IMR-90 (cell line): Measurements from ENCODE around the gene MRPS33. TPM values are rescaled to one million over a fixed set of nuclear protein-coding genes. Genes with fewer than 3 reads are reported as not detected.

Experiments
- ATAC-seq: fragments of 200-7000 bp; cut with Tn5 transposase; 2 replicates; pipeline ENCODE4 v1.9.1; 2020; ENCODE audit warnings: low read depth, mild to moderate bottlenecking, moderate library complexity
- BruUV-seq: library from RNA; stranded (reverse); fragments of 400-500 nt; replicated peaks from 2 replicates; lab custom pipeline; 2021; lab: Mats Ljungman, UMichigan
- CTCF ChIA-PET: fragments of 300-600 bp; formaldehyde crosslinking; extraction: SDS; loops from one replicate; lab custom pipeline; 2021; ENCODE audit warnings: antibody characterized with exemption; lab: Yijun Ruan, JAX
- POLR2A ChIA-PET: fragments of 300-600 bp; sonication (Branson Sonifier 250); formaldehyde crosslinking; loops from one replicate; lab custom pipeline; 2022; ENCODE audit warnings: antibody characterized with exemption; ENCODE audit not compliant: unreplicated experiment; lab: Charles Lee
- DNase-seq: peaks from one replicate; pipeline ENCODE4 v3.0.0; 2013
- H2AFZ ChIP-seq: replicated peaks from 2 replicates; pipeline ENCODE3; 2013; ENCODE audit warnings: low read length, mild to moderate bottlenecking; ENCODE audit not compliant: poor library complexity
- H2AK5ac ChIP-seq: 2 replicates; pipeline ENCODE4 v1.6.1; 2013; ENCODE audit warnings: low read depth, low read length, inconsistent platforms
- H2AK9ac ChIP-seq: replicated peaks from 2 replicates; pipeline ENCODE3; 2013; ENCODE audit warnings: mild to moderate bottlenecking, low read depth, low read length, moderate library complexity; ENCODE audit not compliant: poor library complexity
- H2BK120ac ChIP-seq: 2 replicates; pipeline ENCODE4 v1.6.1; 2013; ENCODE audit warnings: low read depth, low read length, inconsistent platforms
- H2BK15ac ChIP-seq: 3 replicates; pipeline ENCODE4 v1.6.1; 2013; ENCODE audit warnings: low read depth, low read length, inconsistent platforms
- H2BK20ac ChIP-seq: 2 replicates; pipeline ENCODE4 v1.6.1; 2013; ENCODE audit warnings: low read depth, mild to moderate bottlenecking, inconsistent platforms, low read length, moderate library complexity
- H2BK5ac ChIP-seq: 2 replicates; pipeline ENCODE4 v1.6.1; 2013; ENCODE audit warnings: mild to moderate bottlenecking, low read depth, low read length, inconsistent platforms; ENCODE audit not compliant: poor library complexity, severe bottlenecking
- H3K14ac ChIP-seq: replicated peaks from 2 replicates; pipeline ENCODE4 v1.6.1; 2013; ENCODE audit warnings: low read depth, low read length, inconsistent platforms
- H3K18ac ChIP-seq: 2 replicates; pipeline ENCODE4 v1.6.1; 2013; ENCODE audit warnings: low read depth, low read length, control low read depth
- H3K23ac ChIP-seq: 2 replicates; pipeline ENCODE4 v1.6.1; 2013; ENCODE audit warnings: low read depth, low read length, inconsistent platforms
- H3K27ac ChIP-seq: 2 replicates; pipeline ENCODE4 v1.5.1; 2013; ENCODE audit warnings: mild to moderate bottlenecking, control low read depth, low read length; ENCODE audit not compliant: insufficient read depth
- H3K27me3 ChIP-seq: 2 replicates; pipeline ENCODE4 v1.6.1; 2013; ENCODE audit warnings: low read length; ENCODE audit not compliant: control insufficient read depth, insufficient read depth
- H3K36me3 ChIP-seq: 2 replicates; pipeline ENCODE4 v1.6.1; 2013; ENCODE audit warnings: low read length, mixed read lengths; ENCODE audit not compliant: control insufficient read depth, insufficient read depth
- H3K4ac ChIP-seq: 2 replicates; pipeline ENCODE4 v1.6.1; 2013; ENCODE audit warnings: low read depth, low read length, inconsistent platforms
- H3K4me1 ChIP-seq: 2 replicates; pipeline ENCODE4 v1.6.1; 2013; ENCODE audit warnings: low read length, mixed read lengths; ENCODE audit not compliant: control insufficient read depth, insufficient read depth
- H3K4me2 ChIP-seq: 2 replicates; pipeline ENCODE4 v1.6.1; 2013; ENCODE audit warnings: low read depth, mild to moderate bottlenecking, control low read depth, low read length, moderate library complexity
- H3K4me3 ChIP-seq: 2 replicates; pipeline ENCODE4 v1.5.1; 2013; ENCODE audit warnings: low read depth, mild to moderate bottlenecking, control low read depth, low read length, moderate library complexity; ENCODE audit not compliant: insufficient read depth
- H3K56ac ChIP-seq: 2 replicates; pipeline ENCODE4 v1.6.1; 2013; ENCODE audit warnings: low read length, inconsistent platforms; ENCODE audit not compliant: insufficient read depth; ENCODE audit errors: extremely low read depth
- H3K79me1 ChIP-seq, 2 experiments: 2 replicates each; pipeline ENCODE4 v1.6.1; 2013; ENCODE audit warnings: low read length in 2 of 2, inconsistent platforms in 1 of 2, low read depth in 1 of 2
- H3K9ac ChIP-seq: 2 replicates; pipeline ENCODE4 v1.6.1; 2013; ENCODE audit warnings: low read depth, low read length, control low read depth
- H3K9me1 ChIP-seq: 2 replicates; pipeline ENCODE4 v1.6.1; 2013; ENCODE audit warnings: low read length, inconsistent platforms; ENCODE audit not compliant: insufficient read depth
- H3K9me3 ChIP-seq: 2 replicates; pipeline ENCODE4 v1.6.1; 2013; ENCODE audit warnings: low read length; ENCODE audit not compliant: control insufficient read depth, insufficient read depth
- H4K20me1 ChIP-seq: 2 replicates; pipeline ENCODE4 v1.6.1; 2013; ENCODE audit warnings: low read length, inconsistent platforms; ENCODE audit not compliant: insufficient read depth
- H4K5ac ChIP-seq: 2 replicates; pipeline ENCODE4 v1.6.1; 2013; ENCODE audit warnings: mild to moderate bottlenecking, low read depth, low read length, control low read depth
- H4K8ac ChIP-seq, 2 experiments: 2 replicates each; pipeline ENCODE4 v1.6.1; 2013; ENCODE audit warnings: low read depth in 2 of 2, low read length in 2 of 2, control low read depth in 1 of 2, inconsistent platforms in 1 of 2
- H4K91ac ChIP-seq: 2 replicates; pipeline ENCODE4 v1.6.1; 2013; ENCODE audit warnings: low read depth, low read length, inconsistent platforms; ENCODE audit not compliant: insufficient read depth
- CHD1 ChIP-seq: IDR thresholded peaks from 2 replicates; pipeline ENCODE4 v1.6.1; 2012; ENCODE audit warnings: low read depth, low read length, improper control_type of control experiment
- MAZ ChIP-seq: IDR thresholded peaks from 2 replicates; pipeline ENCODE4 v1.6.1; 2012; ENCODE audit warnings: low read depth, mild to moderate bottlenecking, low read length, improper control_type of control experiment, moderate library complexity, borderline replicate concordance
- POLR2A ChIP-seq: IDR thresholded peaks from 2 replicates; pipeline ENCODE4 v1.6.1; 2012; ENCODE audit warnings: mild to moderate bottlenecking, low read depth, low read length
- RAD21 ChIP-seq: IDR thresholded peaks from 2 replicates; pipeline ENCODE4 v1.6.1; 2012; ENCODE audit warnings: low read length, improper control_type of control experiment
- RCOR1 ChIP-seq: IDR thresholded peaks from 2 replicates; pipeline ENCODE4 v1.6.1; 2012; ENCODE audit warnings: mild to moderate bottlenecking, low read length, improper control_type of control experiment; ENCODE audit not compliant: insufficient replicate concordance
- SMC3 ChIP-seq: fragments of 150-350 bp; IDR thresholded peaks from 2 replicates; pipeline ENCODE4 v1.6.1; 2016; ENCODE audit warnings: low read depth, mild to moderate bottlenecking, antibody characterized with exemption, low read length, moderate library complexity
- USF2 ChIP-seq: fragments of 150-350 bp; IDR thresholded peaks from 2 replicates; pipeline ENCODE4 v1.6.1; 2017; ENCODE audit warnings: mild to moderate bottlenecking, antibody characterized with exemption, low read length, low read depth
- WGBS, 2 experiments: methylation state at CpG; one replicate each; pipeline versions ENCODE4 v1.1.5 to v1.1.7; 2013; ENCODE audit warnings: missing lambda C conversion rate in 2 of 2; ENCODE audit not compliant: insufficient read length in 1 of 2; ENCODE audit errors: extremely low coverage in 2 of 2; 5-methylcytosine and 5-hydroxymethylcytosine counted together
- dilution Hi-C: fragments of 300-500 bp; cut with HindIII; formaldehyde crosslinking; loops from one replicate; pipeline ENCODE4 v1.14.3; 2018; ENCODE audit warnings: low sequenced_read_pairs; ENCODE audit not compliant: unreplicated experiment
- in situ Hi-C: fragments of 300-500 bp; cut with MboI; formaldehyde crosslinking; loops from 3 replicates; pipeline ENCODE4 v1.14.3; 2019; ENCODE audit warnings: low sequenced_read_pairs, inconsistent platforms, mixed read lengths
- intact Hi-C: fragments of 100-400 bp; cut with micrococcal nuclease; formaldehyde crosslinking; loops from 2 replicates; pipeline ENCODE4 v1.10.0; 2022
- polyA plus RNA-seq, 3 experiments: library from polyadenylated mRNA; depleted of rRNA; stranded (reverse); fragments of >200 nt; gene quantifications; 2 replicates each; pipeline ENCODE4 v1.2.3, GENCODE V29; 2012; ENCODE audit warnings: low replicate concordance in 1 of 3
- total RNA-seq: library from RNA; depleted of rRNA; stranded (reverse); fragments of >200 nt; gene quantifications from 2 replicates; pipeline ENCODE4 v1.2.3, GENCODE V29; 2012
- TF ChIP-seq, protein P1 (sequence below): fragments of 150-350 bp; IDR thresholded peaks from 2 replicates; pipeline ENCODE4 v1.6.1; 2016; ENCODE audit warnings: low read depth, mild to moderate bottlenecking, low read length, moderate library complexity, borderline replicate concordance

MRPS33 gene
- total and polyA plus RNA-seq, 2 of the 4 experiments (the other 2 are of a cell fraction) = 14.5 to 33.8 TPM

GRCh38 chr7:141013345-141013715 lies 1.4 kb downstream of the MRPS33 start:
- ATAC-seq (no peak), DNase-seq (no peak)
- H2BK15ac ChIP-seq = no peak overlapping the region
- peaks cover 10 to 23% of the 10 kb centered on the region in 2 experiments for H3K79me1 ChIP-seq
- H3K9me1 ChIP-seq = peaks cover 3% of the 10 kb centered on the region; the same call in 1 of the 2 replicates
- H2AFZ ChIP-seq = no peak overlapping the region
- H4K20me1 ChIP-seq = no peaks in the 10 kb centered on the region
- ChIA-PET CTCF (interaction anchor here (0.7 kb wide), 1 partner anchor 480 kb away, joined by 3 read pairs; no protein-coding TSS in a partner anchor), POLR2A (no interaction called here)
- no TSS peak for BruUV-seq
- H3K4me1 ChIP-seq = peaks cover 2% of the 10 kb centered on the region; the same call in 1 of the 2 replicates
- H2BK5ac ChIP-seq = no peak overlapping the region
- no CpG with 5 or more reads among the region's 4 CpGs for WGBS, 2 experiments
- no peak overlapping the region for H3K56ac ChIP-seq
- H3K18ac ChIP-seq = no peak overlapping the region
- H3K27me3 ChIP-seq = no peaks in the 10 kb centered on the region
- no peak overlapping the region for H3K23ac ChIP-seq
- H3K27ac ChIP-seq = no peak overlapping the region
- H3K9ac ChIP-seq = no peak overlapping the region
- no peaks in the 10 kb centered on the region for H3K9me3 ChIP-seq
- no peak overlapping the region for H2AK9ac ChIP-seq
- H3K14ac ChIP-seq = no peak overlapping the region
- H4K5ac ChIP-seq = no peak overlapping the region
- no peak overlapping the region for H3K4ac ChIP-seq
- no peak overlapping the region for H2BK20ac ChIP-seq
- no peak overlapping the region for H2BK120ac ChIP-seq
- in situ Hi-C loops (loop anchor here (5.0 to 25.0 kb wide), 2 partner anchors 201 to 501 kb away; no protein-coding TSS in a partner anchor), dilution Hi-C loops (no loop called here), intact Hi-C loops (no loop called here)
- no peak overlapping the region for H4K91ac ChIP-seq
- H3K36me3 ChIP-seq = 0 out of 2 replicates have a peak, but pooled peaks cover under 1% of the 10 kb centered on the region
- H3K4me2 ChIP-seq = peak overlapping the region; percentile 20; the same call in 1 of the 2 replicates
- no peak overlapping the region for H2AK5ac ChIP-seq
- no peak overlapping the region for H4K8ac ChIP-seq
- no peak for TF ChIP-seq RCOR1
- TF ChIP-seq USF2 = no peak
- TF ChIP-seq, protein P1, sequence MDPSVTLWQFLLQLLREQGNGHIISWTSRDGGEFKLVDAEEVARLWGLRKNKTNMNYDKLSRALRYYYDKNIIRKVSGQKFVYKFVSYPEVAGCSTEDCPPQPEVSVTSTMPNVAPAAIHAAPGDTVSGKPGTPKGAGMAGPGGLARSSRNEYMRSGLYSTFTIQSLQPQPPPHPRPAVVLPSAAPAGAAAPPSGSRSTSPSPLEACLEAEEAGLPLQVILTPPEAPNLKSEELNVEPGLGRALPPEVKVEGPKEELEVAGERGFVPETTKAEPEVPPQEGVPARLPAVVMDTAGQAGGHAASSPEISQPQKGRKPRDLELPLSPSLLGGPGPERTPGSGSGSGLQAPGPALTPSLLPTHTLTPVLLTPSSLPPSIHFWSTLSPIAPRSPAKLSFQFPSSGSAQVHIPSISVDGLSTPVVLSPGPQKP = no peak
- no peak for TF ChIP-seq RAD21
- no peak for TF ChIP-seq POLR2A
- TF ChIP-seq MAZ = no peak
- no peak for TF ChIP-seq SMC3
- TF ChIP-seq CHD1 = no peak
- no peak overlapping the region for H3K4me3 ChIP-seq
